Gastroesophageal sphincter (tissue), 4 donors: ENCODE measurements around the gene AGBL1. TPM values are rescaled to one million over a fixed set of nuclear protein-coding genes. Genes with fewer than 3 reads are reported as not detected.

ENCODE experiments used
- ATAC-seq: fragments of 150-250 bp; one replicate; pipeline ENCODE4 v1.9.1; 2016; ENCODE audit warnings: mild to moderate bottlenecking, moderate library complexity
- H3K27ac ChIP-seq, 4 donors: fragments of 200-600 bp; sonication (generic) in 3 of 4; 1 replicate in 3 of 4; 2 replicates in 1 of 4; pipeline ENCODE4 v1.5.1; 2016 to 2019
- H3K27me3 ChIP-seq: fragments of 200-600 bp; sonication (generic); one replicate; pipeline ENCODE4 v1.5.1; 2019
- H3K36me3 ChIP-seq, 2 donors: fragments of 200-600 bp; sonication (generic); one replicate each; pipeline ENCODE4 v1.5.1; 2019; ENCODE audit warnings: control low read depth in 1 of 2
- H3K4me1 ChIP-seq, 3 donors: fragments of 200-600 bp; sonication (generic); 1 replicate in 2 of 3; 2 replicates in 1 of 3; pipeline ENCODE4 v1.5.1; 2016 to 2019; ENCODE audit warnings: control low read depth in 2 of 3
- H3K4me3 ChIP-seq, 2 donors: fragments of 200-600 bp; sonication (generic); one replicate each; pipeline ENCODE4 v1.5.1; 2019; ENCODE audit warnings: mild to moderate bottlenecking in 1 of 2, moderate library complexity in 1 of 2
- H3K9me3 ChIP-seq, 3 donors: fragments of 200-600 bp; sonication (generic); one replicate each; pipeline ENCODE4 v1.5.1; 2017 to 2019; ENCODE audit warnings: control low read depth in 2 of 3
- EP300 ChIP-seq: sonication (generic); formaldehyde crosslinking; IDR thresholded peaks from one replicate; pipeline ENCODE4 v1.6.1; 2017; ENCODE audit warnings: antibody characterized with exemption, mild to moderate bottlenecking
- POLR2A ChIP-seq, 2 donors: fragments of 450-650 bp; IDR thresholded peaks; one replicate each; pipeline ENCODE4 v1.6.1; 2017; ENCODE audit warnings: antibody characterized with exemption in 2 of 2, mild to moderate bottlenecking in 2 of 2, moderate library complexity in 1 of 2
- POLR2AphosphoS5 ChIP-seq: sonication (generic); formaldehyde crosslinking; IDR thresholded peaks from one replicate; pipeline ENCODE4 v1.6.1; 2017; ENCODE audit warnings: antibody characterized with exemption
- whole genome bisulfite sequencing, 2 donors: methylation state at CpG; one replicate each; pipeline ENCODE4 v1.1.5; 2018; ENCODE audit warnings: low coverage in 1 of 2; 5-methylcytosine and 5-hydroxymethylcytosine counted together
- total RNA-seq, 4 donors: library from RNA; depleted of rRNA; stranded (reverse); fragments of >200 nt; gene quantifications; one replicate each; pipeline ENCODE4 v1.1.0, GENCODE V29; 2016
- TF ChIP-seq, protein P1 (sequence below), 4 experiments: fragments of 200-600 bp in 2 of 4; fragments of 450-650 bp in 2 of 4; sonication (generic) in 1 of 4; IDR thresholded peaks; one replicate each; pipeline ENCODE4 v1.5.1; 2017 to 2019; ENCODE audit warnings: antibody characterized with exemption in 4 of 4, mild to moderate bottlenecking in 2 of 4, moderate library complexity in 2 of 4

AGBL1 gene
- total RNA-seq, 4 donors from 2014 or later: 0.12 to 0.13 TPM; not detected in 2

DNA sequence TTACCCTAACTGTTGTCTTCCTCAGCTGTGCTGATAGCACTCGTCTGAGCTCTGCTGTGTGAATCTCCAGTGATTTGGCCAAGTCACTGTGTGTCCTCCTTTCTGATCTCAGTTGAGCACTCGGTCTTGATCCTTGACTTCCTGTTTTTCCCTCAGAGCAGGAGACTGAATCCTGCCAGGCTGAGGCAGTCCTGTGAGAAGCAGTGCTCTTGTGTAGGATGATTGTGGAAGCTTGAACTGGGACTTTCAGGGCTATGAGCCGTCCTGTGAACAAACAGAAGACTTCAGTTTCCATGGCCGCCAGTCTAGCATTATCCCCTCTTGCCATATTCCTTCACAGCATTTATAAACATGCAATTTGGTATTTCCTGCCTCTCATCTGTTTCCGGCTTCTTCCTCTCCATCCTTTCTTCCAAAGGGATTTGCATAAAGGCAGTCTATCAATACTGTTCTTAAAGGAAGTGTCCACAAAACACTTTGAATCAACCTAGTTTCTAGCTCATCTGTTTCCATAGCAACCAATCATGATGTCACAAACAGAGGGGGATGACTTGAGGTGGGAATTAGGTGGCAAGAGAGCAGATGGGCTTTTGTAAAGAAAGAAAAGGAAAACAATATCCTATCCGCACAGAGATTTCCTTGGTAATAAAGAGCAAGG lies 237.2 kb downstream of the AGBL1 start:
- H3K27me3 ChIP-seq: no peaks in the 10 kb centered on the region
- H3K27ac ChIP-seq: peak overlapping the region in 3 of 4 donors; percentile 60 to 64 (median 61)
- H3K9me3 ChIP-seq: no peaks in the 10 kb centered on the region
- ATAC-seq: no peak
- H3K36me3 ChIP-seq: no peaks in the 10 kb centered on the region
- peaks cover 0 to 6% (median 0%) of the 10 kb centered on the region in 3 donors for H3K4me1 ChIP-seq
- WGBS, 2 donors: 34 to 47% methylated on average over 2 to 5 of the region's 6 CpGs
- no peak overlapping the region for H3K4me3 ChIP-seq
- TF ChIP-seq, protein P1, sequence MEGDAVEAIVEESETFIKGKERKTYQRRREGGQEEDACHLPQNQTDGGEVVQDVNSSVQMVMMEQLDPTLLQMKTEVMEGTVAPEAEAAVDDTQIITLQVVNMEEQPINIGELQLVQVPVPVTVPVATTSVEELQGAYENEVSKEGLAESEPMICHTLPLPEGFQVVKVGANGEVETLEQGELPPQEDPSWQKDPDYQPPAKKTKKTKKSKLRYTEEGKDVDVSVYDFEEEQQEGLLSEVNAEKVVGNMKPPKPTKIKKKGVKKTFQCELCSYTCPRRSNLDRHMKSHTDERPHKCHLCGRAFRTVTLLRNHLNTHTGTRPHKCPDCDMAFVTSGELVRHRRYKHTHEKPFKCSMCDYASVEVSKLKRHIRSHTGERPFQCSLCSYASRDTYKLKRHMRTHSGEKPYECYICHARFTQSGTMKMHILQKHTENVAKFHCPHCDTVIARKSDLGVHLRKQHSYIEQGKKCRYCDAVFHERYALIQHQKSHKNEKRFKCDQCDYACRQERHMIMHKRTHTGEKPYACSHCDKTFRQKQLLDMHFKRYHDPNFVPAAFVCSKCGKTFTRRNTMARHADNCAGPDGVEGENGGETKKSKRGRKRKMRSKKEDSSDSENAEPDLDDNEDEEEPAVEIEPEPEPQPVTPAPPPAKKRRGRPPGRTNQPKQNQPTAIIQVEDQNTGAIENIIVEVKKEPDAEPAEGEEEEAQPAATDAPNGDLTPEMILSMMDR (IDR thresholded peaks at IDR 0.05): no peak
- no peak for TF ChIP-seq EP300
- TF ChIP-seq POLR2AphosphoS5: no peak
- TF ChIP-seq POLR2A (IDR thresholded peaks at IDR 0.05): no peak

DNA sequence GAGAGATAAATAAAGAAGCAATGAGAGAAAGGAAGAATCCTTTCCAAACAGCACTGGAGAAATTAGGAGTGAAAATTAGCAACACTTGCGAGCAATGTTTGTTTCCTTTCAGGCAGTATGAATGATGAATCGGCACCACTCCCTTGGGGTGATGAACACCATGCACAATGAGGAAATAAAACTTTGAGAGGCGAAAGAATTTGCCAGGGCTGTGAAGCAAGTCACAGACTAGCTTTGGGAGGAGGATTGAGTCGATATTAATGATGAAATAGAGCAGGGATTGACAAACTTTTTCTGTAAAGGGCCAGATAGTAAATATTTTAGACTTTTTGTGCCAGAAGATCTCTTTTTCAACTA lies 237.7 kb downstream of the AGBL1 start:
- peaks cover 0 to 6% (median 0%) of the 10 kb centered on the region in 3 donors for H3K4me1 ChIP-seq
- 34 to 43% methylated on average over 4 of the region's 4 CpGs for WGBS, 2 donors
- H3K27ac ChIP-seq: peak overlapping the region in 3 of 4 donors; percentile 60 to 64 (median 61)
- H3K9me3 ChIP-seq: no peaks in the 10 kb centered on the region
- TF ChIP-seq, protein P1 (IDR thresholded peaks at IDR 0.05): no peak
- no peak for TF ChIP-seq EP300
- H3K27me3 ChIP-seq: no peaks in the 10 kb centered on the region
- no peak overlapping the region for H3K4me3 ChIP-seq
- peak; percentile 92 for ATAC-seq
- no peaks in the 10 kb centered on the region for H3K36me3 ChIP-seq

DNA sequence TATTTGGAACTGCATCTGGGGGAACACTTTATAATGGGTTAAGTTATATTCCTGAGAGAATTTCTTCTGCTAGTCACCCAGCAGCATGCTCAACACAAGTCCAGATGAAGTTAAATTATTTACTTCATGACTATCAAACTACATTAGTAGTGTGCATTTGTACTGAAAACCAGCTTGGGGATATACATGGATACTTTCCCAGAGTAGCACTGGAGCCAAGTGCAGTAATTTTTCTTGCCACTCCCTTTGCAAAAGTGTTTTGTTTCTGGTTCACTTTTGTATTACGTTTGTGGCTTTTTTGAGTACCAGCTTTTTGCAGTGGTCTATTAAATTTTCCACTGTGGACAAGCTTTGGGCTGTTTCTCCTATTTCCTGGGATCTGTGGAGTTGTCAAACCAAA lies 243.0 kb downstream of the AGBL1 start:
- TF ChIP-seq POLR2AphosphoS5: no peak
- TF ChIP-seq, protein P1 (IDR thresholded peaks at IDR 0.05): no peak
- no peak for TF ChIP-seq POLR2A (IDR thresholded peaks at IDR 0.05)
- TF ChIP-seq EP300: no peak
- no peaks in the 10 kb centered on the region for H3K4me1 ChIP-seq
- H3K9me3 ChIP-seq: no peaks in the 10 kb centered on the region
- WGBS, 2 donors: 0 to 14% methylated on average over 1 of the region's 1 CpG
- no peak overlapping the region for H3K4me3 ChIP-seq
- H3K27ac ChIP-seq: no peak overlapping the region
- no peaks in the 10 kb centered on the region for H3K36me3 ChIP-seq
- no peak for ATAC-seq
- no peaks in the 10 kb centered on the region for H3K27me3 ChIP-seq

DNA sequence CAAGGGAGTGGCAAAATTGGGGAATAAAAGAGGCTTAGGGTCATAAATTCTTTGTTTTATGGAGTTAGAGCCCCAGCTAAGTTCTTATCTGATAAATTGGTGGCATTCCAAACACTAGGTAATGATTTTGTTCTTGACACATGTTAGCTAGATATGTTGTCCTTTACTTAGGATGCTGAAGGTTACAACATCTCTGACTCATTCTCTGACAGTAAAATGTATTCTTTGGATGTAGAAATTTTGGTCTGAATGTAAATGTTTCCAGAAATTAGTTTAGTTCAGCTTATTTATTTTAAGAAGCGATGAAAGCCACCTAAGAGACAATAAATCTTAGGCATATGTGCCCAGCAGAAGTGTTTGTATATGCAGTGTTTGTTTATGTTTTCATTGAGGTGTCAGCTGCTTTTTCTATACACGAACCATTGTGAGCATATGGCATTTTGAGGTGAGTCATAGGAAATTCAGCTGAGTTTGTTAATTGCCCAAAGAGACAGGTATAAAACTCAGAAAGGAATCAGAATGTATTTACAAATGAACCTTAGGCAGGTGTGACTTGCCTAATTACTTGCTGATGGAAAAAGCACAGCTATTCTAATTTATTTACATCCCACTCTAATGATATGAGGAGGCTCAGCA lies 247.7 kb downstream of the AGBL1 start:
- 11 to 30% methylated on average over 2 of the region's 2 CpGs for WGBS, 2 donors
- H3K4me1 ChIP-seq: no peaks in the 10 kb centered on the region
- no peak overlapping the region for H3K4me3 ChIP-seq
- no peak for ATAC-seq
- no peaks in the 10 kb centered on the region for H3K36me3 ChIP-seq
- H3K9me3 ChIP-seq: peaks cover 0 to 28% (median 0%) of the 10 kb centered on the region in 3 donors
- no peak overlapping the region for H3K27ac ChIP-seq
- H3K27me3 ChIP-seq: peaks cover 16% of the 10 kb centered on the region
- no peak for TF ChIP-seq EP300
- TF ChIP-seq POLR2A (IDR thresholded peaks at IDR 0.05): no peak
- TF ChIP-seq, protein P1 (IDR thresholded peaks at IDR 0.05): no peak
- no peak for TF ChIP-seq POLR2AphosphoS5

DNA sequence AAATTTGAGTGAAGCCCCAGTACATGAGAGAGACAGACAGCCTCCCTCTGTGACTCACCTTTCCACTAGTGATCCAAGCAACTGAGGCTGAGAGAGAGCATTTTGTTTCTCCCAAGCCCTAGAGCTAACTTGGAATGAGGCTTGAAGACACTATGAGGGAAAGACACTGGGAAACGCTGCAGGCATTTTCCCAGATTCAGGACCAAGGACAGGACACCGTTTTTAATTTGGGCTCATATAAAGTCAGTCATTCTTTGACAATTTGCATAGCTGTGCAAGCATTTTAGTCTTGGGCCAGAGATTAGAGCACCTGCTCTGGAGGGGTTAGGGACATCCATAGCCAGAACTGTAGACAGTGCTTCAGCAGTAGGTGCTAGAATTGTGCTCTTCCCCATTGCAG lies 249.0 kb downstream of the AGBL1 start:
- no peaks in the 10 kb centered on the region for H3K36me3 ChIP-seq
- TF ChIP-seq POLR2A (IDR thresholded peaks at IDR 0.05) (no peak), POLR2AphosphoS5 (no peak), EP300 (no peak)
- TF ChIP-seq, protein P1 (IDR thresholded peaks at IDR 0.05): no peak
- no peak overlapping the region for H3K27ac ChIP-seq
- H3K9me3 ChIP-seq: peaks cover 0 to 28% (median 0%) of the 10 kb centered on the region in 3 donors
- no peaks in the 10 kb centered on the region for H3K4me1 ChIP-seq
- no peak for ATAC-seq
- 68% methylated on average over 2 of the region's 2 CpGs; no CpG with 5 or more reads in 1 of the 2 donors for WGBS, 2 donors
- no peak overlapping the region for H3K4me3 ChIP-seq
- peaks cover 16% of the 10 kb centered on the region for H3K27me3 ChIP-seq
